HG03066 (cell line): ENCODE results near the gene GAPVD1.
"Not testable (repeated sequence)": the region's sequence is repeated elsewhere in the genome, so short reads cannot be mapped to it uniquely, and the experiment has no call there.

Experiments used
- ATAC-seq: cut with Tn5 transposase; IDR thresholded peaks from one replicate; pipeline ENCODE4 v1.9.1; 2021; ENCODE audit warnings: low read depth; ENCODE audit not compliant: unreplicated experiment

The GAPVD1 gene, protein sequence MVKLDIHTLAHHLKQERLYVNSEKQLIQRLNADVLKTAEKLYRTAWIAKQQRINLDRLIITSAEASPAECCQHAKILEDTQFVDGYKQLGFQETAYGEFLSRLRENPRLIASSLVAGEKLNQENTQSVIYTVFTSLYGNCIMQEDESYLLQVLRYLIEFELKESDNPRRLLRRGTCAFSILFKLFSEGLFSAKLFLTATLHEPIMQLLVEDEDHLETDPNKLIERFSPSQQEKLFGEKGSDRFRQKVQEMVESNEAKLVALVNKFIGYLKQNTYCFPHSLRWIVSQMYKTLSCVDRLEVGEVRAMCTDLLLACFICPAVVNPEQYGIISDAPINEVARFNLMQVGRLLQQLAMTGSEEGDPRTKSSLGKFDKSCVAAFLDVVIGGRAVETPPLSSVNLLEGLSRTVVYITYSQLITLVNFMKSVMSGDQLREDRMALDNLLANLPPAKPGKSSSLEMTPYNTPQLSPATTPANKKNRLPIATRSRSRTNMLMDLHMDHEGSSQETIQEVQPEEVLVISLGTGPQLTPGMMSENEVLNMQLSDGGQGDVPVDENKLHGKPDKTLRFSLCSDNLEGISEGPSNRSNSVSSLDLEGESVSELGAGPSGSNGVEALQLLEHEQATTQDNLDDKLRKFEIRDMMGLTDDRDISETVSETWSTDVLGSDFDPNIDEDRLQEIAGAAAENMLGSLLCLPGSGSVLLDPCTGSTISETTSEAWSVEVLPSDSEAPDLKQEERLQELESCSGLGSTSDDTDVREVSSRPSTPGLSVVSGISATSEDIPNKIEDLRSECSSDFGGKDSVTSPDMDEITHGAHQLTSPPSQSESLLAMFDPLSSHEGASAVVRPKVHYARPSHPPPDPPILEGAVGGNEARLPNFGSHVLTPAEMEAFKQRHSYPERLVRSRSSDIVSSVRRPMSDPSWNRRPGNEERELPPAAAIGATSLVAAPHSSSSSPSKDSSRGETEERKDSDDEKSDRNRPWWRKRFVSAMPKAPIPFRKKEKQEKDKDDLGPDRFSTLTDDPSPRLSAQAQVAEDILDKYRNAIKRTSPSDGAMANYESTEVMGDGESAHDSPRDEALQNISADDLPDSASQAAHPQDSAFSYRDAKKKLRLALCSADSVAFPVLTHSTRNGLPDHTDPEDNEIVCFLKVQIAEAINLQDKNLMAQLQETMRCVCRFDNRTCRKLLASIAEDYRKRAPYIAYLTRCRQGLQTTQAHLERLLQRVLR (N-terminal part only)

DNA sequence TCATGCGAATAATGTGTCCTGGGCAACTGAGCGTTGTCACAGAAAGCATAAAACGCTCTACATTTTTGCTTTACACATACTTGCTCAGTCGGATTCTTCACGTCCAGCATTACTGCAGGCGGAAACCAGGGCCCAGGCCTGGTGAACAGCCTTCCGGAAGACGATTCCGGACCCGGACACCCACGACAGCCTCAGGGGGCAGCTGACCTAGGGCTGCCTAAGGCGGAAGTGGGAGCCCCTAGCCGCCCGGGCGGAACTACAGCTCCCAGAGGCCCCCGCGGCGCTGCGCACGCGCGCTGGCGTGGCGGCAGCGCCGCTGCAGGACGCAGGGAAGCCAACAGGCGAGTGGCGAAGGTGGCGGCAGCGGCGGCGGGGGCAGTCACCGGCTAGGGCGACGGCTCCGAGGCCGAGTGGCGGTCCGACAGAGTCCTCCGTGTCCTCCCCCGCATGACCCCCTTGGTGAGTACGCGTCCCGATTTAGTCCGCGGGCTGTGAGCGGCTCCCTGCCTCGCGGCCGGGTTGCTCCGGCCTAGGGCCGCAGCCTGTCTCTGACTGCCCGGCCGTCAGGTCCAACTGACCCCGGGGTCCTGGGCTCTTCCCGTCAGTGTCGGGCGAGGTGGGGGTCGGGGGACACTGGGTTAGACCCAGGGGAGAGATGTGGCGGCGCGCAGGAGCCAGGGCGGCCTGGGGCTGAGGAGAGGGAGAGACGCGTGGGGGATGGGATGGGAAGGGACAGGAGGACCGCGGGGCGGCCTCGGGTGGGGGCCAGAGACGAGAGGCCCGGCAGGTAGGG is at the start of gene GAPVD1:
GAPVD1 (plus strand) TSS at position 326 of the 793 bp plus-strand sequence. CDS start 37,096 bp downstream, outside the sequence.
- peak; percentile 87 for ATAC-seq

DNA sequence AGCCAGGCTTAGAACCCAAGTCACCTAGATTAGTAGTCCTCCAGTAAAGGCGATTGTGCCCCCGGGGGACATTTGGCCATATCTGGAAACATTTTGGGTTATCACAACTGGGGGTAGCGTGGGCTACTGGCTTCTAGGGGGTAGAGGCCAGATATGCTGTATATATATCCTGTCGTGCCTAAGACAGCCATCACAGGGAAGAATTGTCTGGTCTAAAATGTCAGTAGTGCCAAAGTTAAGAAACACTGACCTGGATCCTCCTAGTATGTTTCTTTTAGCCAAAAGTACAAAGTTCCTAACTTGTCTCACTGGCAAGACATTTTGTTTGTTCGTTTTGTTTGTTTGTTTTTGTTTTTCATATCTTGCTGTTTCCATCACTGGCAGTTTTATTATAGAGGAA is 47.4 kb upstream of the GAPVD1 start:
- ATAC-seq, result no peak

DNA sequence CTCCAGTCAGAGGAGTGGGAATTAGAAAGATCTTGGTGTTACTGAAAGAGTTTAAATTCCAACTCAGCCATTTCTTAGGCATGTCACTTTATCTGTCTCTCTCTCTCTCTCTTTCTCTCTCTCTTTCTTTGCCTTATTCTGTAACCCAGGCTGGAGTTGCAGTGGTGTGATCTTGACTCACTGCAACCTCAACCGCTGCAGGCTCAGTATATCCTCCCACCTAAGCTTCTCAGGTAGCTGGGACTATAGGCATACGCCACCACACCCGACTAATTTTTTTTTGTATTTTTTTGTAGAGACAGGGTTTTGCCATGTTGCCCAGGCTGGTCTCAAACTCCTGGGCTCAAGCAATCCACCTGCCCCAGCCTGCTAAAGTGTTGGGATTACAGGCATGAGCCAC is 43.0 kb upstream of the GAPVD1 start:
- no peak for ATAC-seq

DNA sequence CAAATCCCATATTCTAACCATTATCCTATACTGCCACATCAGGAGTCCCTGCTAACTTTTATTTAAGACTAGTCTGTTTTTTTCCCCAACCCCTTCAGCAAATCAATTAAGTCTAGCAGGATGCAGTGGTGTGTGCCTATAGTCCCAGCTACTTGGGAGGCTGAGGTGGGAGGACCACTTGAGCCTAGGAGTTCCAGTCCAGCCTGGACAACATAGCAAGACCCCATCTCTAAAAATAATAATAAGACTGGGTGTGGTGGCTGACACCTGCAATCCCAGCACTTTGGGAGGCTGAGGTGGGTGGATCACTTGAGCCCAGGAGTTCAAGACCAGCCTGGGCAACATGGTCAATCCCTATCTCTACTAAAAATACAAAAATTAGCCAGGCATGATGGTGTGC is 36.8 kb upstream of the GAPVD1 start:
- not testable (repeated sequence) for ATAC-seq

DNA sequence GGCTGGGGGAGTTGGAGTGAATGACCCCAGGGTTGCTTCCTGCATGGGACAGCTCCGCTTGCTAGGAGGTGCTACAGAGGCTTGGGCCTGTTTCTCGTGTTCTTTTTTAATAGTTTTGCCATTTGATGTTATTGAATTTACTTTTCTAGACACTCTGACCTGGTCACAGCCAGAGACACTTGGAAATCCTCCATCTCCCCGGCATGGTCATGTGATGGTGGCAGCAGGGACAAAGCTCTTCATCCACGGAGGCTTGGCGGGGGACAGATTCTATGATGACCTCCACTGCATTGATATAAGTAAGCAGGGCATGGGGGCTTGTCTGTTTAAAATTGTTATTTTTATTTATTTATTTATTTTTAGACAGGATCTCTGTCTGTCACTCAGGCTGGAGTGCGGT is 33.9 kb upstream of the GAPVD1 start:
- no peak for ATAC-seq

DNA sequence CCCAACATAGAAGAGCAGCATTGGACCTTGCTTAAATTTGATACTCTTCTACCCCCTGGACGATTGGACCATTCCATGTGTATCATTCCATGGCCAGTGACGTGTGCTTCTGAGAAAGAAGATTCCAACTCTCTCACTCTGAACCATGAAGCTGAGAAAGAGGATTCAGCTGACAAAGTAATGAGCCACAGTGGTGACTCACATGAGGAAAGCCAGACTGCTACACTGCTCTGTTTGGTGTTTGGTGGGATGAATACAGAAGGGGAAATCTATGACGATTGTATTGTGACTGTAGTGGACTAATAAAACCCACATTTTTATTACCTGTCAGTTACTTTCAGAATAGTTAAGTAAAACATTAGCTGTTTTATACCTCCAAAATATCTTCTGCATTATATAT is 27.9 kb upstream of the GAPVD1 start:
- no peak for ATAC-seq

DNA sequence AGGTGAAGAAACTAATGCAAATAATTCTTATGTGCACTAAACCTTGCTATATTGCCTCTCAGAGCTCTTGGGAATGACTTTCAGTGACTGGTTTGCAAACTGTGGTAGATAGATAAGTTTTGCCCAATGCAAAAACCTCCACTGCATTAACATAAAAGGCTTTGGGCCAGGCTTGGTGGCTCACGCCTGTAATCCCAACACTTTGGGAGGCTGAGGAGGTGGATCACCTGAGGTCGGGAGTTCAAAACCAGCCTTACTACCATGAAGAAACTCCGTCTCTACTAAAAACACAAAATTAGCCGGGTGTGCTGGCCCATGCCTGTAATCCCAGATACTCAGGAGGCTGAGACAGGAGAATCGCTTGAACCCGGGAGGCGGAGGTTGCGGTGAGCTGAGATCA is 27.5 kb upstream of the GAPVD1 start:
- ATAC-seq, result not testable (repeated sequence)

DNA sequence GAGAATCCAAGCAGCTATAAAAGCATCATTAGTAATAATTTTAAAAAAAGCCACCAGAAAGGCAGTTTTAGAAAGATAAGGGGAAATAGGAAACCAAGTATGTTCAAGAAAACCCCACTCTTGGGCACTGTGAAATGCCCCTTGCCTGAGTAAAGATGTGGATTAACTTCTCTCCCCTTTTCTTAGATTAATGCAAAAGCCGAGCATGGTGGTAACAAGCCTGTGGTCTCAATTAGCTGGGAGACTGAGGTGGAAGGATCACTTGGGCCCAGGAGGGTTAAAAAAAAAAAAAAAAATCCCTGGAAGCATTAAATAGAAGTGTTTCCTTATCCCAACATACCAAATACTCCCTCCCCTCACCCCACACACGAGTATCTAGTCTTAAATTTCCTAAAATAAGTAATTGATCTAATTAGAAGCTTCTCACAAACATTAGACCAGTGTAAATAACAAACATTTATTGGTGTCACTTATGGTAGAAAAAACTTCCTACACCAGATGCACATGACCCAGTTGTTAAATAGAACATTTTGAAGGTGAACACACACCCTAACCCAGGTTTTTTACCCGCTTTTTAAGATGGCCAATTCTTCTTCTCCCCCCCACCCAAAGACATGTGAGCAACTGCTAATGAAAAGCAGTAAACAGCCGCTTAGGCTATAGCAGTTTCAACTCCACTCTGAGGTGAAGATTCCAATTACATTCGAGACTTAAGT is 25.7 kb upstream of the GAPVD1 start:
- ATAC-seq, result no peak

DNA sequence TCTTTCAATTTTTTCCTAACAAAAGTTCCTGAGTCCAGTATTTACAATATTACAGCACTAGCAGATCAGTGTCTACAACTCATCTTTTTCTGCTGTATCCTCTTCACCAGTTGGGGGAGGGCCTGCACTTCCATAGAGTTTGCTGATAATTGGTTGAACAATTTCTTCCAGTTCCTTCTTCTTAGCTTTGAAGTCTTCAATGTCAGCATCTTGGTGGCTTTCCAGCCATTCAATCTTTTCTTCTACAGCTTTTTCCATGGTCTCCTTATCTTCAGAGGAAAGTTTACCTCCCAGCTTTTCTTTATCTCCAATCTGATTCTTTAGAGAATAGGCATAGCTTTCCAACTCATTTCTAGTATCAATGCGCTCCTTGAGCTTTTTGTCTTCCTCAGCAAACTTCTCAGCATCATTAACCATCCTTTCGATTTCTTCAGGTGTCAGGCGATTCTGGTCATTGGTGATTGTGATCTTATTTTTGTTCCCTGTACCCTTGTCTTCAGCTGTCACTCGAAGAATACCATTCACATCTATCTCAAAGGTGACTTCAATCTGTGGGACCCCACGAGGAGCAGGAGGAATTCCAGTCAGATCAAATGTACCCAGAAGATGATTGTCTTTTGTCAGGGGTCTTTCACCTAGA is 25.0 kb upstream of the GAPVD1 start:
- ATAC-seq, result not testable (repeated sequence)

DNA sequence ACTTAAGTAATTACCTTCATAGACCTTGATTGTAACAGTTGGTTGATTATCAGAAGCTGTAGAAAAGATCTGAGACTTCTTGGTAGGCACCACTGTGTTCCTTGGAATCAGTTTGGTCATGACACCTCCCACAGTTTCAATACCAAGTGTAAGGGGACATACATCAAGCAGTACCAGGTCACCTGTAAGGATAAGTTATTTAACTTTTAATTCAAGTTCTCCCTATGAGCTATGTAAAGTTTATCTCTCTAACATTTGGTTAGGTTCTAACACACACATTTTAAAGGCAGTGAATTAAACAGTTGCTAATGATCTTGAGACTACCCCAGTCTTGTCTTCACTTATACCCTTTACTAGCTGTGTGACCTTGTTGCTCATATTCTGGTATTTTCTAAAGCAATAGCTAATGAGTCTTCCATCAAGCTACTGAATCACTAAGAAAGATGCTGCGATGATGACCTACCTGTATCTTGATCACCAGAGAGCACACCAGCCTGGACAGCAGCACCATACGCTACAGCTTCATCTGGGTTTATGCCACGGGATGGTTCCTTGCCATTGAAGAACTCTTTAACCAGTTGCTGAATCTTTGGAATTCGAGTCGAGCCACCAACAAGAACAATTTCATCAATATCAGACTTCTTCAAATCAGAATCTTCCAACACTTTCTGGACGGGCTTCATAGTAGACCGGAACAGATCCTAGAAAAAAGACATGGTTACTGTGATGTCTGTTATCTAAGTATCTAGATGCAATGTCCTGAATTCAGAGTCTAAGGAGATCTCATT is 23.3 kb upstream of the GAPVD1 start:
- ATAC-seq, result no peak

DNA sequence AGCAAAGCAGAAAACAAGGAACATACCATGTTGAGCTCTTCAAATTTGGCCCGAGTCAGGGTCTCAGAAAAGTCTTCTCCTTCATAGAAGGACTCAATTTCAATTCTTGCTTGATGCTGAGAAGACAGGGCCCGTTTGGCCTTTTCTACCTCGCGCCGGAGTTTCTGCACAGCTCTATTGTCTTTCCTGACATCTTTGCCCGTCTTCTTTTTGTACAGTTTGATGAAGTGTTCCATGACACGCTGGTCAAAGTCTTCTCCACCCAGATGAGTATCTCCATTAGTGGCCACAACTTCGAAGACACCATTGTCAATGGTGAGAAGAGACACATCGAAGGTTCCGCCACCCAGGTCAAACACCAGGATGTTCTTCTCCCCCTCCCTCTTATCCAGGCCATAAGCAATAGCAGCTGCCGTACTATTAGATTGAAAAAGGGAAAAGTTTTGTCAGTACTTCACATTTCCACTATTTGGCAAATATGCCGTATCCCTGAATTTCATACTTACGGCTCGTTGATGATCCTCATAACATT is 22.6 kb upstream of the GAPVD1 start:
- ATAC-seq, result no peak

DNA sequence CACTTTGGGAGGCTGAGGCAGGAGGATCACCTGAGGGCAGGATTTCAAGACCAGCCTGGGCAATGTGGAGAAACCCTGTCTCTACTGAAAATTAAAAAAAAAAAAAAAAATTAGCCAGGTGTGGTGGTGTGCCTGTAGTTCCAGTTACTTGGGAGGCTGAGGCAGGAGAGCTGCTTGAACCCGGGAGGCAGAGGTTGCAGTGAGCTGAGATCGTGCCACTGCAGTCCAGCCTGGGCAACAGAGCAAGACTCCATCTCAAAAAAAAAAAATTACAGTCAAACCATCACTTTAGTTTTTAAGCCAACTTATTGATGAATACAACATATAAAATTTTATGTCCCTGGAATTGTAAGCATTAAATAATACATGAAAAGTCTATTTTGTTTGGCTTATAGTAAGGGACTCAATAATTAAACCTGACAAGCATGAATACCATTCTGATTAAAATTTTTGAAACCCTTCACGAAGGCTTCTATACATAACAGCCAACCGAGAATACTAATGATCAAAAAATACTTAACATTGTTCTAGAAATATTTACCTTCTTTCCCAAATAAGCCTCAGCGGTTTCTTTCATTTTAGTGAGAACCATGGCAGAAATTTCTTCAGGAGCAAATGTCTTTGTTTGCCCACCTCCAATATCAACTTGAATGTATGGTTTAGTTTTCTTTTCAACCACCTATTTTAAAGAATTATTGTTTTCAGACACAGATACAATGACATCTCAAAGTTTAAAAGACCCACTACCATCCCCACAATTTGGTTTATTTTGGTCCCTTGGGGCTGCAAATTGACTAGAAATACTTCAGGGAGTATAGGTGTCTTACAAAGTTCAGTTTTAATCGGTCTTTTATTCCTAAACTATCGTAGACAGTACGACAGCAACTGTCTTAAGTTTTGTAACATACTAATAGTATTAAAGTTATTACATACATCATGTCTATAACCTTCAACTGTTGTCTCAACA is 21.7 kb upstream of the GAPVD1 start:
- no peak for ATAC-seq

DNA sequence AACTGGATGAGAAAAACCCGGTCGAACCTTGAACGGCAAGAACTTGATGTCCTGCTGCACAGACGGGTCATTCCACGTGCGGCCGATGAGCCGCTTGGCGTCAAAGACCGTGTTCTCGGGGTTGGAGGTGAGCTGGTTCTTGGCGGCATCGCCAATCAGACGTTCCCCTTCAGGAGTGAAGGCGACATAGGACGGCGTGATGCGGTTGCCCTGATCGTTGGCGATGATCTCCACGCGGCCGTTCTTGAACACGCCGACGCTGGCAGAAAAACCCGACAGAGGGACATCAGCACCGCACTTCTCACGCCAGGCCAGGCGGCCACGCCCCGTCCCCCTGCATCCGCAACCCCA is 21.0 kb upstream of the GAPVD1 start:
- peak; percentile 19 for ATAC-seq

DNA sequence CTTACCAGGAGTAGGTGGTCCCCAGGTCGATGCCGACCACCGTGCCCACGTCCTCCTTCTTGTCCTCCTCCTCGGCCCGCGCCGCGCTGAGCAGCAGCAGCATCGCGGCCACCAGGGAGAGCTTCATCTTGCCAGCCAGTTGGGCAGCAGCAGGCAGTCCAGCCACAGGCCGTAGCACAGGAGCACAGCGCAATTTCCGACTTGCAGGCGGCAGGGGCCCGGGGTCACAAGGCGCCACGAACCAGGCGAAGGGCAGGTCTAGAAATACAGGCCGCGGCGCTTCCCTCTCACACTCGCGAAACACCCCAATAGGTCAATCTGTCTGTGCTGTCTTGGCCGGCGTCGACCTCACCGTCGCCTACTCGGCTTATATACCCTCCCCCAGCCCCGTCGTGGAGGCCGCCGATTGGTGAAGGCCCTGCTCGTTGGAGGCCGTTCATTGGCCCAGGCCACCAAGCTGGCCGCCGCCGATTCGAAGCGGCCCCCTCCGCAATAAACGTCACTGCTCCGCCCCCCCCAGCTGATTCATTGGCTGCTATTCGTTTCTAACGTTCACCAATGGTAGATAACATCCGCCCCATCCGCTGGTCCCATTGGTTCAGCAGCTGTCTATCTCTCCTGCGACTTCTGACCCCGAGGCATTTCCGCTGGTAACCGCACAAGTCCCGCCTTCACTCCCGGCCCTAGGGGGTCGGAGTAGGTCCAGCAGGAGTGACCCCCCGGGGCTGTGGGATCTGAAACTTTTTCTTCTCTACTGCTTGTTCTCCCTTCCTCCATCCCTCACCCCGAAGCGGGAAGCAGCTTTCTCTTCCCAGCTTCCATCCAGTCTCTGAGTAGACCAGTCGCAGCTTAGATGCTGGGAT is 20.4 kb upstream of the GAPVD1 start, which contains the start of gene HSPA5:
HSPA5 (minus strand) TSS at position 344 of the 863 bp plus-strand sequence; CDS start at position 127, 217 bp downstream.
- peak; percentile 91 for ATAC-seq

DNA sequence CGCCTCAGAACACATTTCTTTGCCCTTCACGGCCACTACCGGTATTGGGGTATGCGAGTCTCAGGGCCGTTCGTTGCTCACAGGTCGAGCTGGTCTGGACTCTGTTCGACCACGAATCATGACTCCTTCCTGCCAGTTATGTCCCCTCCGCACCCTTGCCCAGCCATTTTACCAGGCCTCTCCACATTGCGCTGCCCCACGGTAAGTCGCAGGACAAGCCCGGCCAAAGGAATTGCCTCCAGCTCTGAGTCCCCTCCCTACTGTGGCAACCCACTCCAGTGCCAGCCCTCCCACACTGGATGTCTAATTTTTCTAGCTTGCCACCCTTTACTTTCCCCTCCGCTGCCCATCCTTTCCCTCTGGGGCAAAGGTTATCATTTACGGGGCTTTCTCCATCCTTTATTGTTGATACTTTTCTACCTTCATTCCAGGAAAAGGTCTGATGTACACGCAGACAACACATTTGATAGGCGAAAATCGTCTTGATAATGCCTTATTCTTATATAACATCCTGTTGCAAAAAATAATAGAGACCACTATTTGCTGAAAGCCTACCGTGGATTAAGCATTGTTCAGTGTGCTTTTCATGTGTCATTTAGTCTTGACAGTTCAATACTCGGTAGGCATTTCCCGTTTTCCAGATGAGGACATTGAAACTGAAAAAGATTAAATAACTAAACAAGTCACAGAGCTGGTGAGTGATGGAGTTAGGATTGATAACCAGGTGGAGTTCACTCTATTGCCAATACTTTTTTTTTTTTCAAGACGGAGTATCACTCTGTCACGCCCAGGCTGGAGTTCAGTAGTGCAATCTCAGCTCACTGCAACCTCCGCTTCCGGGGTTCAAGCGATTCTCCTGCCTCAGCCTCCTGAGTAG is 19.5 kb upstream of the GAPVD1 start:
- ATAC-seq, result peak; percentile 12
